Measurements from ENCODE around the gene EWSR1. TPM values are rescaled to one million over a fixed set of nuclear protein-coding genes. Genes with fewer than 3 reads are reported as not detected.

The EWSR1 gene
- total RNA-seq, 1 donor from 2014 or later = 133 TPM

DNA sequence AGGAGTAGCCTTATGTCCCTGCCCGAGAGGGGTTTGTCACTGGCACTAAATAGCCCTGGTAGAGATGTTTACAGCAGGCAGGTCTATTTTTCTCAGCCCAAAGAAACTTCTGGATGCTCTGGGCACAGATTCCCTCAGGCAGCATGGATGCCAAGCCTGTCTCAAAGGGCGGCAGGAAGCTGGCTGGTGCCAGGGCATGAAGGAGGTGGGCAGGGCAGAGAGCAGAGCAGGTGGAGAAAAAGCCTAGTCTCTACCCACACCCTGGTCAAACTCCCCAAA, 34.3 kb downstream of the EWSR1 start:
- DNase-seq (ENCODE audit: low spot score in 2 of 2) = no peak
- H3K27ac ChIP-seq = peak overlapping the region; percentile 4 to 67
- intact Hi-C loops (cut with DNase I) = no loop called here

DNA sequence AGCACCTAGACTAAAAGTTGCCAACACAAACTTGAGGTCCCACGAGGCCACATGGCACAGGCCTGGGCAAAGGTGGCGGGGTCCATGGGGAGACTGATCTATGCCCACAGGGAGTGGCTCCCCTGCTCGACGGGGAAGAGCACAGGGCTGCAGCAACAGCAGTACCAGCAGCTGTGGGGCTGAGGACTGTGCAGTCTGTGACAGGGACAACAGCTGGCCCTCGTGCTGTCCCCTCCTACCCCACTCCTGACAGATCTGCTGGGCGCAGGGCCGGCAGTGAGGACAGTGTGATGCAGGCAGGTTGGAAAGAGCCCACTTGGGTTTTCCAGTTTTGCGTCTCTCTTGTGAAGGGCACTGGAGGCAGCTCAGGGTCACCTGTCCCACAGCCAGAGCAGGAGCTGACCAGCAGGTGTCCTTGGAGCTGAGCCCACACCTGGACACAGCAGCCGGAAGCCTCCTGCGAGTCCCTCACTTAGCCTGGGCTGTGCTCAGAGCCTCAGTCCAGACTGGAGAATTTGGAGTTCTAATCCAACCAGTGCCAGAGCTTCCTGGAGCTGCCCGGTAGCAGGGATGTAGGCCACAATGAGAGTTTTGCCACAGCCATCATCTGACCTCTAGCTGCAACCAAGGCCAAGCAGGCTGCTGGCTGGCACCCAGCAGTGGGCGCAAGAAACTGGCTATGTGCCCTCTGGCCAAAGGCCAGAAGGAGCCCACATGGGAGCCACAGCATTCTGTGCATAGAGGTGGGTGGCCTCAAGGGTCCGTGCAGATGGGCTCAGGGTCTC, 34.8 kb downstream of the EWSR1 start:
- H3K9me3 ChIP-seq = no peaks in the 10 kb centered on the region
- TF ChIP-seq, protein P1, sequence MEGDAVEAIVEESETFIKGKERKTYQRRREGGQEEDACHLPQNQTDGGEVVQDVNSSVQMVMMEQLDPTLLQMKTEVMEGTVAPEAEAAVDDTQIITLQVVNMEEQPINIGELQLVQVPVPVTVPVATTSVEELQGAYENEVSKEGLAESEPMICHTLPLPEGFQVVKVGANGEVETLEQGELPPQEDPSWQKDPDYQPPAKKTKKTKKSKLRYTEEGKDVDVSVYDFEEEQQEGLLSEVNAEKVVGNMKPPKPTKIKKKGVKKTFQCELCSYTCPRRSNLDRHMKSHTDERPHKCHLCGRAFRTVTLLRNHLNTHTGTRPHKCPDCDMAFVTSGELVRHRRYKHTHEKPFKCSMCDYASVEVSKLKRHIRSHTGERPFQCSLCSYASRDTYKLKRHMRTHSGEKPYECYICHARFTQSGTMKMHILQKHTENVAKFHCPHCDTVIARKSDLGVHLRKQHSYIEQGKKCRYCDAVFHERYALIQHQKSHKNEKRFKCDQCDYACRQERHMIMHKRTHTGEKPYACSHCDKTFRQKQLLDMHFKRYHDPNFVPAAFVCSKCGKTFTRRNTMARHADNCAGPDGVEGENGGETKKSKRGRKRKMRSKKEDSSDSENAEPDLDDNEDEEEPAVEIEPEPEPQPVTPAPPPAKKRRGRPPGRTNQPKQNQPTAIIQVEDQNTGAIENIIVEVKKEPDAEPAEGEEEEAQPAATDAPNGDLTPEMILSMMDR (IDR thresholded peaks at IDR 0.05) = no peak
- no peak for DNase-seq (ENCODE audit: low spot score in 2 of 2)
- peaks cover 31 to 32% of the 10 kb centered on the region in 2 donors for H3K36me3 ChIP-seq
- intact Hi-C loops (cut with DNase I) = no loop called here
- peak overlapping the region; percentile 4 to 67 for H3K27ac ChIP-seq
- peaks cover under 1 to 20% of the 10 kb centered on the region in 2 donors for H3K4me1 ChIP-seq
- no peaks in the 10 kb centered on the region for H3K27me3 ChIP-seq
- H3K4me3 ChIP-seq = no peak overlapping the region

More for the DNA sequence above, 34.3 kb downstream of the EWSR1 start:
- no peaks in the 10 kb centered on the region for H3K9me3 ChIP-seq
- peaks cover 36 to 37% of the 10 kb centered on the region in 2 donors for H3K36me3 ChIP-seq
- H3K4me3 ChIP-seq = no peak overlapping the region
- no peaks in the 10 kb centered on the region for H3K27me3 ChIP-seq
- H3K4me1 ChIP-seq = peaks cover 0 to 15% of the 10 kb centered on the region in 2 donors
- TF ChIP-seq, protein P1 (IDR thresholded peaks at IDR 0.05) = no peak

DNA sequence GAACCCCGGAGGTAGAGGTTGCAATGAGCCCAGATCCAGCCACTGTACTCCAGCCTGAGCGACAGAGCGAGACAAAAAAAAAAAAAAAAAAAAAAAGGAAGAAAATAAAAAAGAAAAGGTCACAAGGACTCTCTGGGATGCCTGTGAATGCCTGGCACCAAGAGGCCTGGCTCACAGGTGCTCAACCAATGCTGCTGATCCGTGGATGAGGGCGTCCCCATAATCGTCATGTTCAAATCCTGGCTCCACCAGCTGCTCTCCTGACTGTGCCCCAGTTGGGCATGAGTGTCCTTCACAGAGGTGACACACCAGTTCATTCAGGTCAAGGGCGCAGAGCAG, 37.7 kb downstream of the EWSR1 start:
- H3K27me3 ChIP-seq = no peaks in the 10 kb centered on the region
- H3K4me3 ChIP-seq = peak overlapping the region in 1 of 2 donors; percentile 80
- H3K36me3 ChIP-seq = peaks cover 2 to 5% of the 10 kb centered on the region in 2 donors
- peaks cover 26 to 47% of the 10 kb centered on the region in 2 donors for H3K4me1 ChIP-seq
- intact Hi-C loops (cut with DNase I) = loop anchor here (1.0 kb wide), 1 partner anchor 39 kb away; the partner anchor contains the start of gene RHBDD3
- H3K9me3 ChIP-seq = no peaks in the 10 kb centered on the region
- TF ChIP-seq, protein P1 (IDR thresholded peaks at IDR 0.05) = no peak
- no peak for DNase-seq (ENCODE audit: low spot score in 2 of 2)
- peak overlapping the region in 1 of 2 donors; percentile 83 for H3K27ac ChIP-seq

DNA sequence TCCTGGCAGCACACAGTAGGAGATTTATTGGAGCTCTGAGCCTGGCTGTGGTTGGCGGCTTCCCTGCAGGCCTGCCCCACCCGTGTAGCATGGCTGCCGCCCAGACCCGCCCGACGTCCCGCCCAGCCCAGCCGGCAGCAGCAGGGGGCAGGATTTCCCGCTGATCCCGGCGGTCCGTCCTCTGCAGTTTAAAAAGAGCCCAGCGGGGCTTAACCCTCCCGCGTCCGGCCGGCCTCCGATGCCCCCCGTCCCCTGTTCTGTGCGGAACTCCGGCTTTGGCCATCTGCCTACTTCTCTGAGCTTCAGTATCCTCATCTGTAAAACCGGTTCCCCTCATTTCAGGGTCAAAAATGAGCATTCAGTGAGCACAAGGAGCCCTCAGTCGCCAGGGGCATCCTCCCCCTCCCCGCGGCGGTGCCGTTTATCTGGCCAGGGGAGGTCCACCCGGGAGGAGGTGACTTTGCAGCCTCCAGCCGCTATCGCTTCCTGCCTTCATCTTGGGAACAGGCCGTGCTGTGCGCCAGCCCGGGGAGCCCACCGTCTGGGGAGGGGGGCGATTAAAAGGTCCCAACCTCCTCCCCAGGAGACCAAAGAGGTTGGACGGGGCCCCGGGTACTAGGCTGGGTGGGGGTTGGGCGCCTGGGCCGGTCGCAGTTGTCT, 38.2 kb downstream of the EWSR1 start, which contains the start of gene GAS2L1:
Gene GAS2L1, plus strand, starts transcription at position 476 of the 660 bp plus-strand sequence. CDS start 1,456 bp downstream, outside the sequence.
- Histone ChIP-seq H3K4me1 (peaks cover 26 to 48% of the 10 kb centered on the region in 2 donors), H3K27ac (peak within 1 kb of the TSS; percentile 83 to 87), H3K4me3 (peak within 1 kb of the TSS; percentile 80 to 99), H3K9me3 (no peaks in the 10 kb centered on the region), H3K27me3 (no peaks in the 10 kb centered on the region), H3K36me3 (no peaks in the 10 kb centered on the region)
- intact Hi-C loops (cut with DNase I) = loop anchor here (1.0 kb wide), 1 partner anchor 39 kb away; the partner anchor contains the start of gene RHBDD3
- TF ChIP-seq, protein P1 (IDR thresholded peaks at IDR 0.05) = peak; percentile 69 to 77 (median 74)
- DNase-seq (ENCODE audit: low spot score in 2 of 2) = peak in 1 of 2 donors; percentile 90

DNA sequence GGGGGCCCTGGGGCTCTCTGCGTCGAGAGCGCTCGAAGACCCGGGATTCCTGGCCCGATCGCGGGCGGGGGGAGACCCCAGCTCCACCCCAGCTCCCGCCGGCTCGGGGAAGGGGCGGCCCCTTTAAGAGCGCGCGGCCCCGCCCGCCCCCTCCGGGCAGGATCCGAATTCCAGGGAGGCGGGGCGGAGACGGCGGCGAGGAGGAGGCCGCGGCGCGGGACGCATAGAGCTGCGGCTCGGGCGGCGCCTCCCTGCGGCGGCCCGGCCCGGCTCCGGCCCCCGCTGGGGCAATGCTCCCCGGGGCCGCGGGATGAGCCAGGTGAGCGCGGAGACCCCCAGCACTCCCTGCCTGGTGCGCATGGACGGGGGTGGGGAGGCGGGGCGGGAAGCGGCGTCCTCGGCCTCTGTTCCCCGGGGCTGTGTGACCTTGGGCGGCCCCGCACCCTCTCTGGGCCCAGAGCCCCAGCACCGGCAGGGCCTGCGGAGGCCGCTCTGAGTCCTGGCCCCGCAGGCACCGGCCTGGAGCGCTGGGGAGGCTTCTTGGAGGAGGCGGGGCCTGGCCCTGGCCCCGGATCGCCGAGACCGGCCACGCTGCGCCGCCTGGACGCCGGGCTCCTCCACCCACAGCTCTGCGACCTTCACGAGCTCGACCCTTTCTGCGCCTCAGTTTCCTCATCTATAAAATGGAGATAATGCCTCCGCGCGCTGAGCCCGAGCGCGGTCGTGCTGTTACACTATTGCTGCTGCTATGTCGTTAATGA, 38.9 kb downstream of the EWSR1 start:
- H3K4me1 ChIP-seq = peaks cover 26 to 54% of the 10 kb centered on the region in 2 donors
- H3K36me3 ChIP-seq = no peaks in the 10 kb centered on the region
- TF ChIP-seq, protein P1 (IDR thresholded peaks at IDR 0.05) = no peak
- H3K9me3 ChIP-seq = no peaks in the 10 kb centered on the region
- H3K27ac ChIP-seq = peak overlapping the region; percentile 83 to 87
- intact Hi-C loops (cut with DNase I) = loop anchor here (1.0 kb wide), 1 partner anchor 40 kb away; the partner anchor contains the start of gene RHBDD3
- DNase-seq (ENCODE audit: low spot score in 2 of 2) = peak in 1 of 2 donors; percentile 88
- H3K4me3 ChIP-seq = peak overlapping the region; percentile 80 to 99
- H3K27me3 ChIP-seq = no peaks in the 10 kb centered on the region

Data from ascending aorta (tissue), 2 donors.